ENCODE data around the gene SYNGR3. TPM values are rescaled to one million over a fixed set of nuclear protein-coding genes. Genes with fewer than 3 reads are reported as not detected.

The SYNGR3 gene
- total and polyA plus RNA-seq, 9 donors: 0.42 to 4.0 (median 0.87) TPM

GRCh38 chr16:2003827-2004641, 14.3 kb downstream of the SYNGR3 start:
- no peak overlapping the region for H3K27ac ChIP-seq
- WGBS, 3 donors: 27 to 40% (median 32%) methylated on average over 28 to 36 of the region's 36 CpGs

GRCh38 chr16:2004795-2005517, 15.2 kb downstream of the SYNGR3 start:
- peaks cover 20% of the 10 kb centered on the region for H3K4me1 ChIP-seq (ENCODE audit: insufficient read depth)
- intact Hi-C loops (cut with DNase I): no loop called here

More at GRCh38 chr16:2003827-2004641, 14.3 kb downstream of the SYNGR3 start:
- peak; percentile 66 to 84 (median 77) for DNase-seq
- Histone ChIP-seq H3K36me3 (no peaks in the 10 kb centered on the region), H3K27me3 (no peaks in the 10 kb centered on the region), H3K9me3 (no peaks in the 10 kb centered on the region), H3K4me3 (no peak overlapping the region), H3K4me1 (ENCODE audit: insufficient read depth) (peaks cover 19% of the 10 kb centered on the region)
- intact Hi-C loops (cut with DNase I): no loop called here
- TF ChIP-seq POLR2A (IDR thresholded peaks at IDR 0.05) (no peak), CTCF (IDR thresholded peaks at IDR 0.05) (peak; percentile 57 to 71 (median 60))

GRCh38 chr16:2005646-2006045, 15.9 kb downstream of the SYNGR3 start:
- peaks cover 26% of the 10 kb centered on the region for H3K4me1 ChIP-seq (ENCODE audit: insufficient read depth)
- intact Hi-C loops (cut with DNase I): no loop called here
- H3K27ac ChIP-seq: no peak overlapping the region
- H3K36me3 ChIP-seq: no peaks in the 10 kb centered on the region
- H3K27me3 ChIP-seq: no peaks in the 10 kb centered on the region
- no peaks in the 10 kb centered on the region for H3K9me3 ChIP-seq
- 73 to 82% (median 76%) methylated on average over 20 to 21 of the region's 21 CpGs for WGBS, 3 donors
- no peak overlapping the region for H3K4me3 ChIP-seq
- DNase-seq: peak in 2 of 5 donors; percentile 31 to 47
- TF ChIP-seq EP300 (IDR thresholded peaks at IDR 0.05): no peak
- no peak for TF ChIP-seq POLR2A (IDR thresholded peaks at IDR 0.05)
- no peak for TF ChIP-seq CTCF (IDR thresholded peaks at IDR 0.05)

More at GRCh38 chr16:2004795-2005517, 15.2 kb downstream of the SYNGR3 start:
- H3K27me3 ChIP-seq: no peaks in the 10 kb centered on the region
- no peaks in the 10 kb centered on the region for H3K36me3 ChIP-seq
- WGBS, 3 donors: 73 to 80% (median 77%) methylated on average over 34 of the region's 34 CpGs
- H3K27ac ChIP-seq: no peak overlapping the region
- H3K9me3 ChIP-seq: no peaks in the 10 kb centered on the region
- DNase-seq: peak in 2 of 5 donors; percentile 36 to 46
- no peak for TF ChIP-seq EP300 (IDR thresholded peaks at IDR 0.05)
- TF ChIP-seq CTCF (IDR thresholded peaks at IDR 0.05): no peak
- TF ChIP-seq POLR2A (IDR thresholded peaks at IDR 0.05): no peak
- no peak overlapping the region for H3K4me3 ChIP-seq

GRCh38 chr16:2006317-2006716, 16.5 kb downstream of the SYNGR3 start:
- intact Hi-C loops (cut with DNase I): no loop called here
- no peak overlapping the region for H3K27ac ChIP-seq
- no peak for TF ChIP-seq CTCF (IDR thresholded peaks at IDR 0.05)
- H3K4me3 ChIP-seq: no peak overlapping the region
- no peaks in the 10 kb centered on the region for H3K27me3 ChIP-seq
- H3K36me3 ChIP-seq: no peaks in the 10 kb centered on the region
- peak in 1 of 5 donors; percentile 26 for DNase-seq
- no peaks in the 10 kb centered on the region for H3K9me3 ChIP-seq
- 81 to 93% (median 92%) methylated on average over 8 of the region's 8 CpGs for WGBS, 3 donors
- peaks cover 26% of the 10 kb centered on the region for H3K4me1 ChIP-seq (ENCODE audit: insufficient read depth)
